GM19397 (cell line): ENCODE results near the gene KCNIP2.

Experiments used
- ATAC-seq: cut with Tn5 transposase; IDR thresholded peaks from one replicate; pipeline ENCODE4 v1.9.1; 2021; ENCODE audit warnings: mild to moderate bottlenecking, moderate library complexity; ENCODE audit not compliant: unreplicated experiment

The KCNIP2 gene

DNA sequence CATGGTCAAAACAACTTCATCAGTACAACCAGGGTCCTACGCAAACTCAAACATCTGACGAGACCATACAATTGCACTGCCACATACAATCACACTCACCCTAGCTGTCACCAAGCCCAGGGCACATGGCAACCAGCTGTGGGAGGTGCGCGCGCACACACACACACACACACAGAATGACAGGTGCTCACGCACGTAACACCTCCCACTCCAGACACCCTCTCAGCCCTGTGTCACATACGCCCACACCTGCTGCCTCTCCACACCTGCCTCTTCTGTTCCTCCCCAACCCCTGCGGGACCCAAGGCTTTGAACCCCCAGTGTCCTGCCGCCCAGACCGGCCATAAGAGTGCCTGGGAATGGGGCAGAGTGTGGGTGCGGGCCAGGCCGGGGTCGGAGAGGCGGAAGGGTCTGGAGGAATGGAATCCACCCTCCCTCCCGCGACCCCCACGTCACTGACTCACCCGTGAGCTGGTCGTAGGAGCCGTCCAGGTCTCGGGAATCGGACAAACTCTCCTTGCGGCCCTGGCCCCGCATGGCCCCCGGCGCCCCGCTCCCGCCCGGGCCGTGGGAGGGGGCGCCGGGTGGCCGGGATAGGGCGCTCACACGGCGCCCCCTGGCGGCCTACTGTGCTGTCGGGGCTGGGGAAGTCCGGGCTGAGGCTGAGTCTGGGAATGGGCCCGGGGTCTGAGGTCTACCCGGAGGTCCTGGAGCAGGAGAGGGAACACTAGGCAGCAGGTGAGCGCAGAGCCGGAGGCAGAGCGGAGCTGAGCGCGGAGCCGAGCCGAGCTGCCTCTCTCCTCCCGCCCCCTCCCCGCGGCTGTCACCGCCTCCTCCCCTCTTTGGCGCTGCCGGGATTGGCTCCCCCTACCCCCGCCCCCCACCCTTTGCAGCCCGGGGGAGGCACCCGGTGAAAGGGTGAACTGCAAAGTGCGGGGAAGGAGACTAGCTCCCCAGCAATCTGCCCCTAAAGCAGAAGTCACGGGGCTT, at the start of gene KCNIP2:
Gene KCNIP2 (minus strand): TSS at position 769 of the 990 bp plus-strand sequence. CDS start 232 bp downstream, at position 537.
- ATAC-seq: no peak

DNA sequence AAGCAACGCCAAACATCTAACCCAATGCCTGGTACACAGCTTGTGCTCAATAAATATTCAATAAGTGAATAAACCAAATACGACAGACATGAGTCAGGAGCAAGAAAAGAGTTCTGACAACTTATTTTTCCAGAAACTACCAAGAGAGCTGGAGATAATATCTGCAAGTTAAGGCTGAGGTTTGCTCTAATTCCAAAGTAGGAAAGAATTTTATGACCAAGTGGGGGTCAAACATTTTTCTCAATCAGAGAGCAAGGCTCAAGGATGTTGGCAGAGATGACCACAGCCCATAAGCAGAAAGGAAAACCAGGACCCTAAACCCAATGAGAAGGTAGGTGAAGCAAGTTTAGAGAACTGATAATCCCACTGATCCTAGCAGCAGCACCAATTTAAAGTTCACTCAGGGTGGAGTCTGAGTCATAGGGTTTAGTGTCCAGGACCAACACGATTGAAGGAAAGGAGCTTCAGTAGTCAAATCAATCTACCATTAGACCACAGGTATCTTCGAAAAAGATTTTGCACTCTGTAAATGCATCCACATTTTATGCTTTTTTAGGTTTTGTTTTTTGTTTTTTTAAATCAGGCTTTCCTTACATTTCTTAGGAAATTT, 49.3 kb upstream of the KCNIP2 start:
- no peak for ATAC-seq

DNA sequence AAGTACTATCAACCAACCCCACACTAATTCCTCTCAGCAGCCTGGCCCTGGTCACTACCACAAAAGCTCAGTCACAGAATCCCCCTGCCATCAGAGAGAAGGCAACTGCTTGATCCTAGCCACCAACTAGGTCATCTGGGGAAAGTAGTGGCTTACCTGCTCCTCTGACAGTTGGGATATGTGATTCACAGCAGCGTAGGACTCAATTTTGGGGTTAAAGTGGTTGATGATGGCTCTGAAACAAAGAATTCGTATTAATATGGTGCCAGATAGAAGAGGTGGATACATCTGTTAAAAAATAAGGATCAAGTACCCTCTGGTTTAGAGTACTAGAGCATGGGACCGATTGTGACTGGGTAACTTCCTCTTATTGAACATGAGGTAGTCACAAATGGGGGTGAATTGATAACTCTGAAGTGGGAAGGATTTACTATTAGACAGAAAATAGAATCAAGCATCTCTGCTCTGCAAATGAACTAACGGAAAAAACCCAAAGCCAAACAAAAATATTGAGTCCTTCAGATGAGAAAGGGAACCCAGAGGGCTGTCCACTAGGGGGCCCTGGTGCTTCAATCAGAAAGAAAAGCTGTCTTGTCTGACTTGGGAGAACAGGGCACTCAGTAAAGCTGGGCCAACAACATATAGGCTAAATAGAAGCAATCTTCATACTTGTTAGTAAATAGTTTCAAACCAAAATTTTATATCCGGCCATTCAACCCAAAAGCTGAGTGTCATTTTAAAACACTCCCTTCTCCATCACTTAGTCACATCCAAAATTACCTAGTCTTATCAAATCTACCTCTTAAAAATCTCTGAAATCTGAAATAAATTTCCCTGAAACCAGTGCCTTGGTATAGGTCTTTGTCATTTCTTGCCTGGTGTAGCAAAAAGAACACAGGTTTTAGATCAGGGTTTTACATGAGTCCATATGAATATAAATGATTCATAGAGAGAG, 45.9 kb upstream of the KCNIP2 start:
- no peak for ATAC-seq

DNA sequence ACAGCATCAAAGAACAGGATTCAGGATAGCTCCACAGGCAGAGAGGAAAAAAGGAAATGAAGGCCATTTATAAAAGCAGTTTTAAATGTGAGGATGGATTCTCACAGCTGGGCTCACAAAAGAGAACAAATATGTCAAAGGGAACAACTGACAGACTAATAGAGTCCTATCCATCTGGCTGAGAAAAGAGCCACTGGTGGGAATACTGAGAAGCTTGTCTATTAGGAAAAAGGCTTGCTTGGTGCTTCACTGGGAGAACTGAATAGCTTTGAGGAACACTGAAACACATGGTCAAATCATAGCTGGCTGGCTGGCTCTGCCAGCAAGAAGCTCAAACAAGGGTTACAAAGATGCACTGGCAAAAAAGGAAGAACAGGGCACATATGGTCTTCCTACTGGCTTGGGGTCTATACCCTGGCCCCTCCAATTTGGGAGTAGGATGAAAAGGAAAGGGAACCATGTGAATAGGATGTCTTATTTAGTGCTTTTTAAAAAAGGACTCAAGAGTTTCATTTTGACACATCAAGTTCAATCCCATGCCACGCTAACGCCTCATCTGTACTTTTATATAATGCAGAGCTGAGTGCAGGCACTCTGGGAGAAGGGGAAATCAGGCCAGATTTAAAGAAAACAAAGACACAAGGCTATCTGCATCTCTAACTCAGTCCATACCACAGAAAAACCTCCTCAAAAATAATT, 44.8 kb upstream of the KCNIP2 start:
- no peak for ATAC-seq

DNA sequence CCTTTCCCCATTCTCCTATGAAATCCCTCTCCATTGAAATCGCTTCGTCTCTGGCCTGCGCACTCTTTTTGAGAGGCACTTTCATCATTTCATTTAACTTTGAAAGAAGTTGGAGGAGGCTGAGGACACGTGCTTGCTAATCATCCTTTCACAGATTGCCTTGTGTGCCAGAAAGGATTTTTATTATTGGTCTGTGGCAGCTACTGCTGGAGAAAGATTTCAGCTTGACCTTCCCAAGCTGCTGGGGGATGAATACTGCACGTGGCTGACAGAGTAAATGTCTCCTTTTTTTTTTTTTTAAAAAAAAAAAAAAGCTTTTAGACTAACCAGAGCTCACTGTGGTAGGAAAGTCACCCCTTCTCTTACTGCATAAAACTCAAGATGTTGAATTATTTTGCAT, 44.2 kb upstream of the KCNIP2 start:
- no peak for ATAC-seq

DNA sequence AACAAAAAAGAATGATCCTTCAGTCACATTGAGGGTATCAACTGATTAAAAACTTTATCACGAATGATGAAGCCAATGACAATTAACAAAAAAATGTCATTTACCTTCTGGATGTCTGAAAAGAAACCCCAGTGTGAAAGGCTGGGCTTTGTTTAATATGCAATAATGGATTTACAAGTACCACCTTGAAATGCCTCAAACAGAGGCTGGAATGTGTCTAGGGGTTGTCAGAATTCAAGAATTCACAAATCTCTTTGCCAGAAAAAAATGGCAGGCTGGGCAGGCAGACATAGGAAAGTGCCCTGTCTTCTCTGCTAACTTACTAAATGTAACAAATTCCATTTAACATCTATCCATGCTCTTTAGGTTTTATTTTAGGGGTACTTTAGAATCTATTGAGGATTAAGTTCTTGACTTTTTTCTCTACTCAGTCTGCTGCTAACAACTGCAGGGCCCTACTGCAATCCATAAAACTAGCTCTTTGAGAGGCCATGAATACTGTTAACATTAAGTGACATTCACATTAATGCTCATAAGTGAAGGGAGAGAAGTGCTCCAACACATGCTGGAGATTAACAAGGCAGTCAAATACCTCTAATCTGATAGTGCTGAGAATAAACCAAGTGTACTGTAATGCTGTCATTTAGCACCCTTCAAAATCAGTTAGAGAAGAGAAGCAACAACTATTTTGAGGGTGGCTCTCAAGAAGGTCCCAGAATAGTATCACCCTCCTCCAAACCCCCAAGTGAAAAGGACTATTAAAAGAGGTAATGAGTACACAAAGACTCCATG, 43.1 kb upstream of the KCNIP2 start:
- ATAC-seq: no peak

DNA sequence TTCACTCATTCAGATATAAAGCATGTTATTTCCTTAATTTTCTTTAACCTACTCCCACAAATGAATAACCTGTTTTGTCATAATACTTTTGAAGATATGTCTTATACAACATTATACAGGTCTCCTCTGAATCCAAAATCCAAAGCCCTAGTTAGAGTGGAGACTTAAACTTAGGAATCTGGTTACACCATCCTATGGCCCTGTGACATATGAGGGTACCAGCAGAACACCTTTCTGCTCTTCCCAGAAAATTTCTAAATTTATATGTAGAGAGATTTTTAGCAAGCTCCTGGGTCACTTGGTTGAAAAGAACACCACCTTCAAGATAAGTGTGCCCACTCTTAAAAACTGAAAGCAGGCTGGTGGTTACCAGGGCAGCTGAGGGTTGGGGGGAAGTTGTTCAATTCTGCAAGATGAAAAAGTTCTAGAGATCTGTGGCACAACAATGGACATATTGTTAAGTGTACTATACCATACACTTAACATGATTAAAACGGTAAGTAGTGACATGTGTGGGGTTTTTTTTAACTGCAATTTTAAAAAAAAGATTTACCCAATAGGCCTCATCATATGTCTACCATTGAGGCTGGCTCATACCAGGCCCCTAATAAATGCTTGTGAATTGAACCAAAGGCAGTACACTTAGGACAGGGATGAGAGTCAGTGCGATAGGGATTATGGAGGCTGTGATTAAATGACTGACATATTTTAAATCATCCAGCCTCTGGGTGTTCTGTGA, 37.6 kb upstream of the KCNIP2 start:
- no peak for ATAC-seq

DNA sequence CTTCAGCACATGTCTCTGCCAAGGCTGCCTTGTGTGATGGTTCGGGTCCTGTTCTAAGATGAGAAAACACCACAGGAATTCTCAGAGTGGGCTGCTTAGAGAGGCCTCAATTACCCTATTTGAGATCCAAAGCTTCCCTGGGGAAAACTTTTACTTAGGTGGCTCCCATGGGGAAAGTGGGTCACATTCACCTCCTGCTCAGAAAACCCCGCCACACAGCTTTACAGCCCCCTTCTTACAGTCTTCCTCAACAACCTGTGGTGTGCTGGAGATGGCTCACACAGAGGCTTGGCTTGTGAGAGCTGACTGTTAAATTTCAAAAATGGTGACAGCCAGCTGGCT, 36.6 kb upstream of the KCNIP2 start:
- no peak for ATAC-seq

DNA sequence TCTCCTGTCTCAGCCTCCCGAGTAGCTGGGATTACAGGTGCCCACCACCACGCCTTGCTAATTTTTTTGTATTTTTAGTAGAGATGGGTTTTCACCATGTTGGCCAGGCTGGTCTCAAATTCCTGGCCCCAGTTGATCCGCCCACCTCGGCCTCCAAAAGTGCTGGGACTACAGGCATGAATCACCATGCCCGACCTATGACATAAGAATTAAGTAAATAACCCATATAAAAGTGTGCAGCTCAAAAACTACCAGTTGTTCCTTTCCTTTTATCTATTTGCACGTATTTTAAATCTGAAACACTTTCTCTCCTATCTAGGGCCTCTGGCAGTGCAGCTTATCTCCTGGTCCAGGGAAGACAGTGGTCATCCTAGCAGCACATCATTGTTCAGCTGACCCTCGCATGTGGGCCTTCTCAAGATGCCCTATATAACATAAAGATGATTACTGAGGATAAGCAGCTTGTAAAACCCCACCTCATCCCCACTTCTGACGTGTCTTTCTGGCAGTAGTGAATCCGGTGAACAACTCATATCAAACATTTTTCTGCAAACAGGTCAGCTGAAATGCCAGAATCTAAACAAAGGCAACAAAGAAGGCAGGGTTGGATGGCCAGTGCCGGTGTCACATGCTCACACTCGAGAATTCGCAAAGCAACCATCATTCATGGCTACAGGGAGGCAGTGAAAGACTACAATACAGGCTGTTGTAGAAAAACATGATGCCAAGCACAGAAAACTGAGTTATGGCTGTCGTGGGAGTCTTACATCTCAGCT, 36.0 kb upstream of the KCNIP2 start:
- no peak for ATAC-seq

DNA sequence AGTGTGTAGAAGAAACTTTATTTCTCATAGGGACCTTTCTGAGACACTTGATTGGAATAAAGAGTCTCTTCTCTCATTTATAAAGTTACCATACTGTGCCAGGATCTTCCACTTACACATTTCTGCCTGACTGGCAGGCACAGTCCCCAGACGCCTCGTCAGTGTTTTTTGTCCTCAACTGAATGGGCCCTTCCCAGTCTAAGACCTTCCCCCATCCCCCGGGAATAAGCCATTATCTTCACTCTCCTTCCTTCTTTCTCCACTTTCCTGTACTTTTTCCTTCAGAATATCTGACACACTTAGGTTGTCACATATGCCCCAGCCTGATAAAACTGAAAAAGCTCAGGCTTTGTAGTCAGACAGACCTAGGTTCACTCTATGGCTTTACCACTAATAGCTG, 35.3 kb upstream of the KCNIP2 start:
- ATAC-seq: no peak

DNA sequence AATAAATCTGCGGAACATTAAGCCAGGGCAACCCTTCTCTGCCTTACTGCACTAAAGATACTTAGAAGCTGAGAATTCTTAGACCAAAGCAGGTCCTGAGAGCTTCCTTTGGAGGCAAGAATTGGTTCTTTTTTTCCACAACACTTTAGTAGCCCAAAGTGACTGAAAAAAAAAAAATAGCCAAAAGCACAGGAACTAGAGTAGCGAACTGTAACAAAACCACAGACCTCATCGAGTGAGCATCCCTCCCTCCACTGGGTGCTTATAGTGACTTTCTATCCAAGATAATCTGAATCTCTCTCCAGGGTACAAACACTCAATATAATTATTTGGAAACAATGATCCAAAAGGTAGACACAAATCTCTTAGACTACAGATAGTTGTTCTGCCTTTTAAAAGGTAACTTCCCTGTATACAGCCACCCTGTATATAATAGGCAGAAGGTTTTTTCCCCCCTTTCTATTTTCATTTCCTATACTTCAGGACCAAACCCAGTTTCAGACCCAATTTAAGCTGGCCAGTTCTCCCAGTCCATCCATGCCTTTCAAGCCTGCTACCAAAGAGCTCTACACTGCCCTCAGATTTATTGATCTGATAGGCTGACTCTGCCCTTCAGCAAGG, 31.6 kb upstream of the KCNIP2 start:
- ATAC-seq: no peak

DNA sequence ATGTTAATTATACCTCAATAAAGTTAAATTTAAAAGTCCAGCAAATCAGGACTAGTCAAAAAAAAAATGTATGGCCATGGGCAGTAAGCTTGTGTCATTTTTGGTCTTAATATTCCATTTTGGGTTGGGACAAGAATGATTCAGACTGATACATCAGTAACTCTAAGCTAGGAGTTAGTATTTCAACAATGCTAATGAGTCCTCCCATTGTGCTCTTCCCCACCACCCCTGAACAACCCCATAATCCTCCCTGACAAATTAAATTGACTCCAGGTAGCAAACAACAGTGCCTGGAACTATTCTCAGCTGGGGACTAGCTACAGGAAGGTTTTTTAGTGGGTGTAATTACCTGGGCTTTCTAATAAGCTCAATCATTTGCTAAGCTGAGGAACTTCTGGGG, 30.7 kb upstream of the KCNIP2 start:
- ATAC-seq: no peak

DNA sequence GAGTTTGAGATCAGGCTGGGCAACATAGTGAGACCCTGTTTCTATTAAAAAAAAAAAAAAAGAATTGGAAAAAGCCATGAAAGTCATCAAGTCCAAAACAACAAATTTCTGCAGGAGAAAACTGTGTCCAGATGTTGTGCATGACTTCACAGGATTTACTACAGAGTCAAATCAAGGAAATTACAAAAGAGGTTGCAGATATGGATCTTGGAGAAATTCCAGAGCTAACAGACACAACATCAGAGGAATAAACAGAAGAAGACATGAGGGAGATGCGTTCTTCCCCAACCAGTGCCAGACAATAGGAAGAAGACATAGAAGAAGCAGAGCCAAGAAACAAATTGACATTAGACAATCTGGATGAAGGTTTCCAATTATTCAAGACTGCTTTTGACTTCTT, 24.3 kb upstream of the KCNIP2 start:
- no peak for ATAC-seq

DNA sequence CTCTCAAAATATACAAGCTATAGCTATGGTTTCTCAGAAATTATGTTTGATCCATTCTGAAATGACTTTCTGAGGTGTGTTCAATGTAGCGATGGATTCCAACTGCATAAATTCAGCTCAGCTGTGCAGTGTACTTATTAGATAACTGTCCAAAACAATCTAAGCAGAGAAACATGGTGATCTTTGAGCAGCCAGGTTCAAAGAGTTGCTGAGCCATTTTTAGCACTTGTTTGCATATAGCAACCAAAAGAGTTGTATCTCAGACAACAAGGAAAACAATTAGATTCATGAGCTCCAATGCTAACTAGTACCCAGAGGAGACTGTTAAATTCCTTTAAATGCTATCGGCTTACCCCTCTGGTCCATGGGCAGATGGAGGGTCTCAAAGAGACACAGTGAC, 15.9 kb upstream of the KCNIP2 start:
- ATAC-seq: no peak

DNA sequence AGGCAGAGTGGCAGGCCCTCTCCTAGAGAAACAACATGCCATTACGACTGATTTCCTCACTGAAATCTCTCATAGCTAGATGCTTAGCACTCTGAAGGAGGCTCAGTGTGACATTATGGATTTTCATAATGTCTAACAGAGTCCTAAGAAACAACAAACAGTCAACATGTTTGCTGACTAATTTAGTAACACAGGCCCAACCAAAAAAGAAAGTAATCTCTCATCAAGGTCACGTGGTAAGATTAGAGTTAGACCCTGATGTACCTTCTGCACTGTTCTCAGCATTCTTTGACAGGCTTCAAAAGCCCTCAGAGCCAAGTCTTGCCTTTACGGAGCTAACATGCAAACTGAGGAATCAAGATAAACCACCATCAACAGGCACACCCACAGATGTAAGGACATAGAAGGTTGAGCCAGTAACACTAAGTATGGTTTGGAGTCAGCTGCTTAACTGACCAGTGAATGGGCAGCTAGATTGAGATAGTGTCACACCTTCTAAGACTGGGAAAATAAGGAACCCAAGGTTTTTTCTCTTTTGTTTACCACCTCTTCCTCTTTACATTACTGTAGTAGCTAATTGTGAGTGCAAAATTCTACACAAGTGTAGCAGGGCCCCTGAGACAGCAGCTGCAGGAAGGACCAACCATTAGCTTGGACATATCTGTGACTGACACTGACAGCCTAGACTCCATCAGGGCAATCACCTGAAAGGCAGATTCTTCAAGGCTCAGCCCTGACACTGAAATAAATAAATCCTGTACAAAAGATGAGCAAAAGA, 15.3 kb upstream of the KCNIP2 start:
- peak; percentile 62 for ATAC-seq

DNA sequence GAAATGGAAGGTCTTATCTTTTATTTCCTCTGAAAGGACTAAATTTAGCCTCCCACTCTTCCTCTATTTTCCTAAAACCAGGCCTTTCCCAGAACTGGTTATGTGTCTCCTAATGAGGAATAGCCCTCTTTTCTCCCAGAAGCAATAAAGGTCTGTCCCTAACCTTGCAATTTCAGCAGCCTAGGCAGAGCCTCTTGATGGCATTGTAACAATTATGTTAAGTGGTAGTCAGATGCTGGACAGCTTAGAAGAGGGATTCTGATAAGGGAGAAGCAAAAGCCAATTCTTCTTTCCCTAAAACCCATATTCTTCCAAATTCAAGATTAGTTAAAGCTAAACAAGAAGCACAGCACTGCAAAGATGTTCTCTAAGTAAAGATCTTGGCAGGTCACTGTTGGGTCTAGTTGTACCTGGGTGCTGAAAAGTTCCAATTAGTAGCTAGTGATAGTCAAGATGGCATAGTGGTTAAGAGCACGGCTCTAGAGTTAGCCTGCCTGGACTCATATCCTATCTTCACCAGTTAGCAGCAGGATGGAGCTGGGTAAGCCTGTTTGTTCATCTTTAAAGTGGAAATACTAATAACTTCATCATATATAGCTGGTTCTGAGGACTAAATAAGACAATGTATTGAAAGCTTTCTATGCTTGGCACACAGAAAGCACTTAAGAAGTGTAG, 14.3 kb upstream of the KCNIP2 start:
- no peak for ATAC-seq

DNA sequence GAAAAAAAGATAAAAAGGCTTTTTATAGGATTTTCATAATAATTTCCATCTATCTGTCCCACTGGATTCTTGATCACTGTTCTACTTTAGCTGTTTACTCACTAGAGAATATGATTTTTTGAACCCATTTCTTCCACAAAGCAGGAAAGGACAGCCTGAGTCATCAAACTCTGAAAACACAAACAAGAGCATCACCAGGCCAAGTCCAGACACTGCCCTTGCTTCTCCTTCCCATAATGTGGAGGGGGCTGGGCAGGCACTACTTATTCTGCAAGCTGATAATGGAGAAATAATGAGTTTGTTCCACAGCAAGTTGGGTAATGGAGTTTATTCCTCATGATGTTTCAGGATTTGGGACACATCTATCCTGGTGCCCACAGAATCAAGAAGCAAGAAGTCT, 13.0 kb upstream of the KCNIP2 start:
- no peak for ATAC-seq
